Measurements from ENCODE around the gene STAB1.
"Not testable (repeated sequence)": the region's sequence is repeated elsewhere in the genome, so short reads cannot be mapped to it uniquely, and the experiment has no call there.

Gene STAB1

DNA sequence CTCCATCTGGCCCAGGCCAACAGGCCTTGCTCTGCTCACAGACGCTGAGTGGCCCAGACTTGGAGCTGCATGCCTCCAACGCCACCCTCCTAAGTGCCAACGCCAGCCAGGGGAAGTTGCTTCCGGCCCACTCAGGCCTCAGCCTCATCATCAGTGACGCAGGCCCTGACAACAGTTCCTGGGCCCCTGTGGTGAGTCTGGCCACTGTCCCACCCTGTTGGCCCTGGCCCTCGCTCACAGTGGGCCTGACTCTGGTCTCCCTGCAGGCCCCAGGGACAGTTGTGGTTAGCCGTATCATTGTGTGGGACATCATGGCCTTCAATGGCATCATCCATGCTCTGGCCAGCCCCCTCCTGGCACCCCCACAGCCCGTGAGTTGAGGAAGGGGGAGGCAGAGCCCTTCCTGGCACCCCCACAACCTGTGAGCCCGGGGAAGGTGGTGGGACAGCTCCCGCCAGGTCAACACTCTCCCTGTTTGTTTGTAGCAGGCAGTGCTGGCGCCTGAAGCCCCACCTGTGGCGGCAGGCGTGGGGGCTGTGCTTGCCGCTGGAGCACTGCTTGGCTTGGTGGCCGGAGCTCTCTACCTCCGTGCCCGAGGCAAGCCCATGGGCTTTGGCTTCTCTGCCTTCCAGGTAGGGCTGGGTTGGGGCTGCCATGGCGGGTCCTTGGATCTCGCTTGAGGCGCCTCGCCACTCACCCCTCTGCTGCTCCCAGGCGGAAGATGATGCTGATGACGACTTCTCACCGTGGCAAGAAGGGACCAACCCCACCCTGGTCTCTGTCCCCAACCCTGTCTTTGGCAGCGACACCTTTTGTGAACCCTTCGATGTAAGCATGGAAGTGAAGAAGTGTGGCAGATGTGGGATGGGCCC lies 28.5 kb downstream of the STAB1 start:
- no peak for DNase-seq (ENCODE audit: low read depth, low spot score)

DNA sequence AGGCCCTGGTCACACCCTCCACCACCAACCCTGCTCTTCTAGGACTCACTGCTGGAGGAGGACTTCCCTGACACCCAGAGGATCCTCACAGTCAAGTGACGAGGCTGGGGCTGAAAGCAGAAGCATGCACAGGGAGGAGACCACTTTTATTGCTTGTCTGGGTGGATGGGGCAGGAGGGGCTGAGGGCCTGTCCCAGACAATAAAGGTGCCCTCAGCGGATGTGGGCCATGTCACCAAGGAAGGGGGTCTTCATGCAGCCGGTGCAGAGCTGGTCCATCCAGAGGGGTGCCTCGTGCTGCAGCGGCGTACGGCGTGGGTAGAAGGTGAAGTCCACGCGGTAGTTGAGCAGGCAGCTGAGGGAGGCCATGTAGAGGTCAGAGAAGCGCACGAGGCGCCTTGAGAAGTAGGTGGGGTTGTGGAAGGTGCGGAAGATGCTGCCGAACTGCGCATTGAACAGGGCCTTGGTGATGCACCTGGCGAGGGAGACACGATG lies 29.2 kb downstream of the STAB1 start:
- no peak for DNase-seq (ENCODE audit: low read depth, low spot score)

- DNase-seq (ENCODE audit: low read depth, low spot score): no peak
Observed at GRCh38 chr3:52524752-52525679, 29.9 kb downstream of the STAB1 start.

DNA sequence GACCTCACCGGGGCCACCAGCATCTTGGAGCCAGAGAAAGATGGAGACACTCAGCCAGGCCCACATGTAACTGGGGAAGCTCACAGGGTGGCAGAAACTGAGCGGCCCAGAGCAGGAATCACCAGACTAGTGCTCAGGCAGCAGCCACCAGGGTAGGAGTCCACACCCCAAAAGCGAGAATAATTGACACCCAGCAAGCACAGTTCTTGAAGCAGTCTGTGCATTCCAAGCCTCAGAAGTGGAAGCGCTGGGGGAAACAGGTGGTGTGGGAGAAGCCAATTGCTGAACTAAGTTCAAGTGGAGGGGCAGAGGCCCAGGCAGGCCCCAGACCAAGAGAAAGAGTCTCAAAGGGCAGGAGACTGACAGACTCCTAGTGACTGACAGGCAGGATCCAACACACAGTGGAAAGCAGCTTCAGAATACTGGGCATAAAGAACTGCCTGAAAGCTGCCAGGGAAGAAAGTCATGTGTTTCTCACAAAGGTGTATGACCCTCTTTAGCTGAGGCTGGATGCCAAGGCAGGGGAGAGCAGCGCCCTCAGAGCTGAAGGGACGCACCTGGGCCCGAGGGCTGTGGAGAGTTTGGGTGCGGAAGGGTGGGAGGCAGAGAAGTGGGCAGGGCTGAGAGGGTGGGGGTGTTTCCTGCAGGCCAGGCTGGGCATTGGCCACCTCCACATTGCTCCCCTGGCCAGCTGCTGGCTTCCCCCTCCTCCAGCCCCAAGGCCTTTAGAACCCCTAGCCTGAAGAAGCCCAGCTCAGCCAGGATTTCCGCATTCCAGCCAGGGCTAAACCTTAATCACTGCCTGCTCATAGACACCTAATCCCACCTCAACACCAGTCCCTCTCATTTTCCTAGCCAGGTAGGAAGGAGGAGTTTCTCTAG lies 30.8 kb downstream of the STAB1 start:
- no peak for DNase-seq (ENCODE audit: low read depth, low spot score)

GRCh38 chr3:52526671-52527038 lies 31.5 kb downstream of the STAB1 start:
- DNase-seq (ENCODE audit: low read depth, low spot score): not testable (repeated sequence)

GRCh38 chr3:52527039-52527731 lies 32.0 kb downstream of the STAB1 start:
- DNase-seq (ENCODE audit: low read depth, low spot score): no peak

DNA sequence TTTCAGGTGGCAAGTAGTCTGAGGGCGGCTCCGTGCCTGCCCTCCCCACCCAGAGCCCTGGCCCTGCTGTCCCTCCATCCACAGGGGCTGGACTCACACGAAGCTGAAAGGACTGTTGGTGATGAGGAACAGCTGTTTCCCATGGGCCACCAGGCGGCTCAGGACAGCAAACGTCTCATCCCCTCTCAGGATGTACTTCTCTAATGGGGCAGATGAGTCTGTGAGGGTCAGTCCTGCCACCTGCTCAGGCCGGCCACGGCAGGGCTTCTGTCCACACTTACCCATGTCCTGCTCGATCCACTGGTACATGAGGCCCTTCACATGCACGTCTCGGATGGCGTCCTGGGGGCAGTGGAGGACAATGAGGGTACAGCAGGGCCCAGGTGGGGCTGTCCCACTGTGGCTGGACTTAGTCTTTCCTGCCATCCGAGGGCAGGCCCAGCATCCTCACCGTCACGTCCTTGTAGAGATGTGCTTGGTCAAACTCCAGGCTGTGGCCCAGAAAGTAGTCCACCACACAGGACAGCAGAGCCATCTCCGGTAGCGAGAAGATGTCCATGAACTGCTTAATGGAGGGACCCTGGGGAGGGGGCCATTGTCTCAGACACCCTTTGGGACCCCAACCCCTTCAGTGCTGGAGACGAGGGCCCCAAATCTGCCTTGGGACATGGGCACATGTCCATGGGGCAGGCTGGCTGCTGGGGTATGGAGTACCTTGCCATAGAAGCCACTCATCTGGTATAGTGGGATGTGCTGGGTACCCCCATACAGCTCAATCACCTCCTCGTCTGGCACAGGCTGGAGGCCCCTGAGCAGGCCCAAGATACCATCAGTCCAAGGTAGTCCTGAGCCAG lies 32.8 kb downstream of the STAB1 start:
- no peak for DNase-seq (ENCODE audit: low read depth, low spot score)

GRCh38 chr3:52528586-52529375 lies 33.6 kb downstream of the STAB1 start:
- DNase-seq (ENCODE audit: low read depth, low spot score): no peak

- no peak for DNase-seq (ENCODE audit: low read depth, low spot score)
Observed at GRCh38 chr3:52529376-52530333, 34.5 kb downstream of the STAB1 start.

DNA sequence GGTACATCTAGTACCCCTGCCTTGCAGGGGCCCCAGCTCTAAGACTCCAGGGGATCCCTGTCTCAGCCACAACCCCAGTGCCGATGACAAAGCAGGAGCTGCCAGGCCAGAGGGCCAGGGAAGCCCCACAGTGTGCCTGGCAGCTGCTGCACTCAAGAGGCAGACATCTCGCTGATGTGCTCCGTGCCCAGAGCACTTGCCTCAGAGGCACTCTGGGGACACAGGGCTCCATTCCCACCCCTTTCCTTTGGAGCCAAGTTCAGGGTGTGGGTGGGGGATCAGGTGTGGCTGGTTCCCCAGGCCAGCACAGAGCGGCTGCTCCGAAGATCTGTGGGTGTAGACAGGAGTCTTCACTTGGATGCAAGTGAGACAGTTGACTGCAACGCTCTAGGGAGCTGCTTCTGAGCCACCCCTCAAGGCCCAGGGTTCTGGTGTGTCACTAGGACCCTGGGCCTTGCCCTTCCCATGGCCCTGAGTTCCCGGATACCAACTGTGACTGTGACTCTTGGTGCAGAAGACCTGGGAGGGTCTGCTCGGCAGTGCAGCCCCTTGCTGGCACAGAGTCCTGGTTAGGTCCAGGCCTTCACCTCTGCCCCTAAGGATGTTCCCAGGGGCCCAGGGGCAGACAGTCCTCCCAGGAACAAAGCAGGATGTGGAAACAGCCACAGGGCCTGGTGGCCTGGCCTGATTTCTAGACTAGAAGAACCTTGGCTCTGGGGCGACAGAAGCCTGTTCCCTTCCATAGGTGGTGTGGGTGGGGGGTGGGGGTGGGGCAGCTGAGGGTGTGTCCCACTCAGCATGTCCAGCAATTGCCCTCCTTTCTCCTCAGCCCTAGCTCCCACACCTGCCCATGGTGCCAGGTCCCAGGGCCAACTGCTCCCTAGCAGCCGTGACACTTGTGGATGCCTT lies 36.0 kb downstream of the STAB1 start:
- DNase-seq (ENCODE audit: low read depth, low spot score): no peak

GRCh38 chr3:52531860-52532516 lies 36.9 kb downstream of the STAB1 start:
- no peak for DNase-seq (ENCODE audit: low read depth, low spot score)

DNA sequence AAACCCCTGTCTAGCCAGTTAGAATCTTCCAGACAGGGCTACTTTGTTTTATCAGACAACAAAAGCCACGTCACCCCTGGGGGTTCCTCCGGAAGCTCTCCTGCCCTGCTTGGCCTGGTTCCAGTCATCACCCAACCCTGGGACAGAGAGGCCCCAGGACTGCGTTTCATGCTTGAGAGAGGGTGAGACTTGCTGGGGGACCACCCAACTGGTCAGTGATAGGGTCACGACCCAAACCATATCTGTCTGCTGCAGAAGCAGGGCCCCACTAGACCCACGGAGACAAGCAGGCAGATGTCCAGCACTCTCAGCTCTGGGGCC lies 37.3 kb downstream of the STAB1 start:
- no peak for DNase-seq (ENCODE audit: low read depth, low spot score)

GRCh38 chr3:52532838-52533622 lies 37.9 kb downstream of the STAB1 start:
- DNase-seq (ENCODE audit: low read depth, low spot score): no peak

DNA sequence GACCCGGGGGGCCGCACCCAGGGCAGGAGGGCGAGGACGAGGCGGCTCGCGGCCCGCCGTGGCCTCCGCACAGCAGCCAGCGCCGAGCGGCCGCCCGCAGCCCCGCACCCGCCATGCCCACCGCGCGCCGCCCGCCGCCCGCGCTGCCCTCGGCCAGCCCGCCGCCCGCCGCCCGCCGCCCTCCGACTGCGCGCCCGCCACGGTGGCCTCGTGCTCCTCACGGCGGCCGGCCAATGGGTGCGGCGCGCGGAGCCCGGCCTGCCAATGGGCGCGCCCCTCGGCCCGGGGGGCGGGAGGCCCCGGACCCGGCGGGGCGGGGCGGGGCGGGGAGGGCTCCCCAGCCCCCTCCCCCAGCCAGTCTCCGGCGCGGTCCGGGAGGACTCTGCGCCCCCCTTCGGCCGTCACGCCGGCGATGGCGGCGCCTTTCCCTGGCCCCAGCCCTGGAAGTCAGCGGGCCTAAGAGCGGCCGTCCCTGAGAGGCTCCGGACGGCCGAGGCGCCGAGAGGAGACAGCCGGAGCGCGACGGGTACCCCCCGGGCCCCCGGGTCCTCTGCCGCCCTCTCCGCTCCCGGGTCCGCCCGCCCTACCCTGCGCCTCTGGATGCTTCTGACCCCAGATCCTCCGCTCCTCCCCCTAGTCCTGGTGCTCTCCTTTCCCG lies 38.6 kb downstream of the STAB1 start, which contains the start of gene NT5DC2:
TSS of gene NT5DC2 (minus strand) at position 235 of the 658 bp plus-strand sequence. CDS start at position 115, 120 bp downstream.
- DNase-seq (ENCODE audit: low read depth, low spot score): no peak
